NCI-H446 treated with DMSO at 0.1 percent for 48 hours (cell line): ENCODE data around the gene ARRDC2.
A peak's percentile ranks its signal among the peaks of the same experiment; 100 is the strongest.
"Not testable (repeated sequence)": the region's sequence is repeated elsewhere in the genome, so short reads cannot be mapped to it uniquely, and the experiment has no call there.

Experiments used
- DNase-seq: peaks from one replicate; lab custom pipeline; 2025; lab: John Stamatoyannopoulos, UW

ARRDC2 gene

GRCh38 chr19:18016209-18016910 lies 8.4 kb downstream of the ARRDC2 start:
- DNase-seq, result no peak

GRCh38 chr19:18017275-18018083 lies 9.5 kb downstream of the ARRDC2 start:
- DNase-seq, result no peak

GRCh38 chr19:18020212-18021085 lies 12.5 kb downstream of the ARRDC2 start:
- no peak for DNase-seq

GRCh38 chr19:18021121-18021755 lies 13.3 kb downstream of the ARRDC2 start:
- no peak for DNase-seq

GRCh38 chr19:18023622-18024251 lies 15.8 kb downstream of the ARRDC2 start:
- DNase-seq, result no peak

GRCh38 chr19:18027151-18027550 lies 19.2 kb downstream of the ARRDC2 start:
- DNase-seq, result no peak

- peak; percentile 96 for DNase-seq
Measured at GRCh38 chr19:18029617-18030338, 21.8 kb downstream of the ARRDC2 start.

- not testable (repeated sequence) for DNase-seq
Measured at GRCh38 chr19:18031401-18031800, 23.4 kb downstream of the ARRDC2 start.

- peak; percentile 62 for DNase-seq
Measured at GRCh38 chr19:18032102-18032501, 24.1 kb downstream of the ARRDC2 start.

GRCh38 chr19:18041054-18041453 lies 33.1 kb downstream of the ARRDC2 start:
- DNase-seq, result no peak

GRCh38 chr19:18043676-18044075 lies 35.7 kb downstream of the ARRDC2 start:
- DNase-seq, result no peak

GRCh38 chr19:18044825-18045304 lies 36.9 kb downstream of the ARRDC2 start:
- peak; percentile 93 for DNase-seq

GRCh38 chr19:18045307-18046050 lies 37.5 kb downstream of the ARRDC2 start:
- DNase-seq, result no peak

GRCh38 chr19:18046059-18046718 lies 38.2 kb downstream of the ARRDC2 start:
- DNase-seq, result peak; percentile 44

- DNase-seq, result peak; percentile 13
Measured at GRCh38 chr19:18049385-18049784, 41.4 kb downstream of the ARRDC2 start.

- DNase-seq, result no peak
Measured at GRCh38 chr19:18051887-18052286, 43.9 kb downstream of the ARRDC2 start.

GRCh38 chr19:18053576-18054219 lies 45.7 kb downstream of the ARRDC2 start:
- DNase-seq, result no peak

GRCh38 chr19:18055967-18056366 lies 48.0 kb downstream of the ARRDC2 start:
- DNase-seq, result no peak

GRCh38 chr19:18057557-18057956 lies 49.6 kb downstream of the ARRDC2 start:
- peak; percentile 8 for DNase-seq
